Measurements from ENCODE around the gene SENP5. TPM values are rescaled to one million over a fixed set of nuclear protein-coding genes. Genes with fewer than 3 reads are reported as not detected.

The SENP5 gene
- polyA plus RNA-seq, 1 donor: 40.4 TPM

GRCh38 chr3:196875258-196875657 lies 7.5 kb downstream of the SENP5 start:
- no peak for DNase-seq

DNA sequence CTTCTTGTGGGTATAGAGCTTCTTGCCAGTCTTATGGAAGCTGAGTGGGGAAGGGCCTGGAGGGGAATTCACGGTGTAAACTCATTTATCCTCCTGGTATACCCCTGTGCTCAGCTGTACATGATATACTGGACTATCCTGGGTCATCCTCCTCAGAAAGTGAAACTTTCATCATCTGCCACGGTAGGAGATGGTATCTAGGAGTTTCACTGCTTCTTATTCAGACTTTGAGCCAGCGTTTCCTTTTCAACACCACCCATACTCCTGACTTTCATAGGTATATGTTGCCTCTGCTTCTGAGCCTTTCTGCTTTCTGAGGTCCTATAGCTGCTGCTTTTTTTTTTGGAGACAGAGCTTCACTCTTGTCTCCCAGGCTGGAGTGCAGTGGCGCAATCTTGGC lies 15.6 kb downstream of the SENP5 start:
- no peak for DNase-seq

DNA sequence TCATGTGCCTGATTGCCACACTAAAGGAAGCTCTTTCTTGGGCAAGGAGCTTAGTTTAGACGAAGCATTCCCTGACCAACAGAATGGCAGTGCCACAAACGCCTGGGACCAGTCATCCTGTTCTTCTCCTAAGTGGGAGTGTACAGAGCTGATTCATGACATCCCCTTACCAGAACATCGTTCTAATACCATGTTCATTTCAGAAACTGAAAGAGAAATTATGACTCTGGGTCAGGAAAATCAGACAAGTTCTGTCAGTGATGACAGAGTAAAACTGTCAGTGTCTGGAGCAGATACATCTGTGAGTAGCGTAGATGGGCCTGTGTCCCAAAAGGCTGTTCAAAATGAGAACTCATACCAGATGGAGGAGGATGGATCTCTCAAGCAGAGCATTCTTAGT lies 18.4 kb downstream of the SENP5 start:
- DNase-seq: no peak

- DNase-seq: no peak
Observed at GRCh38 chr3:196889844-196890708, 22.4 kb downstream of the SENP5 start.

DNA sequence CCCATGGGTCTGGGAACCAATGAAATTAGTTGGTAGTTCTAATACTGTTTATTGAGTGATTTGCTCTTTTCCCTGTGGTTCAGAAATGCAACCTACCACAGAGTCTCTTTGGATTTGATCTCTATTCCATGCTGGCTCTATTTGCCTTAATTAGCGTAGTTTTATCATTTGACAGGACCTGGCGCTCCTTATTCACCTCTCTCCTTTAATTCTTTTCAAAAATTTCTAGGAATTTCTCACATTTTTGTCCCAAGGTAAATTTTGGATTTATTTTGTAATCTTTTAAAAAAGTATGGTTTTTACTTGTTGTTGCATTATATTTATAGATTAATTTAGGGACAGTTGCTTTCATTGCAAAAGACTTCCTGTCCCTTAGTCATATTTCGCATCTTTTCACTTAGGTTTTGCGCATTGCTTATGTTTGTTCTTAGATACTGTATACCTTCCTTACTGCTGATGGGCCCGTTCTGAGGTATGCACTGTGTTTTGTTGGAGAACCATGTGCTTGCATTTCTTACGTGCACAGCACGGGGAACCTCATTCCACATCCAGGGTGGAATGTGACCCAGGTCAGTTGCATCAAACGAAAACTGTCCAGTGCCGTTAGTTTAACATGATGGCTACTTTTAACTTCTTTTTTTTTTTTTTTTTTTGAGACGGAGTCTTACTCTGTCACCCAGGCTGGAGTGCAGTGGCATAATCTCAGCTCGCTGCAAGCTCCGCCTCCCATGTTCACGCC lies 27.0 kb downstream of the SENP5 start:
- DNase-seq: no peak

- DNase-seq: no peak
Observed at GRCh38 chr3:196896229-196896628, 28.5 kb downstream of the SENP5 start.

DNA sequence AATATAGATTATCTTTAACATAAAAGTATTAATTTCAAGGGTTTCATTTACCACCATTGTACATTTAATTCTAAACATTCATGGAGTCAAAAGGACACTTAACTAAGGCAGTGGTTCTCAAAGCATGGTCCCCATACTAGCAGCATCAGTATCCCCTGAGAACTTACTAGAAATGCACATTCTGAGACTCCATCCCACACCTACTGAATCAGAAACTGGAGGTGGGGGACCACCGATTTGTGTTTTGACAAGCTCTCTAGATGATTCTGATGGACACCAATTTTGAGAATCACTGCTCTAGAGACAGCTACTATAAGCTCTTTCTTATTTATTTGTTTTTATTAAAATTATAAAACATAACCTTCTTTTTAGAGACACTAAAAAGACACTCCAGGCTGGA lies 34.0 kb downstream of the SENP5 start:
- no peak for DNase-seq

DNA sequence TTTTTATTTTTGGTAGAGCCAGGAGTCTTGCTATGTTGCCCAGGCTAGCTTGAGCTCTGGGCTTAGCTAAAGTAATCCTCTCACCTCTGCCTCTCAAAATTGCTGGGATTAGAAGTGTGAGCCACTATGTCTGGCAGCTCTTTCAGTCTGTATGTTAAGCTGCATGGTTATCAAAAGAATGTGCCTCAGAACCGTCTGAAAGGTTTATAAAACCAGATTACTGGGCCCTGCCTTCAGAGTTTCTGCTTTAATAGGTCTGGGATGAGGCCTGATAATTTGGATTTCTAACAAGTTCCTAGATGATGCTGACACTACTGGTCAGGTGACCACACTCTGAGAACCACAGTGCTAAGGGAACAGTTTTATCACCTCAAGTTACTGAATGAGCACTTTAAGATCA lies 34.6 kb downstream of the SENP5 start:
- DNase-seq: no peak

DNA sequence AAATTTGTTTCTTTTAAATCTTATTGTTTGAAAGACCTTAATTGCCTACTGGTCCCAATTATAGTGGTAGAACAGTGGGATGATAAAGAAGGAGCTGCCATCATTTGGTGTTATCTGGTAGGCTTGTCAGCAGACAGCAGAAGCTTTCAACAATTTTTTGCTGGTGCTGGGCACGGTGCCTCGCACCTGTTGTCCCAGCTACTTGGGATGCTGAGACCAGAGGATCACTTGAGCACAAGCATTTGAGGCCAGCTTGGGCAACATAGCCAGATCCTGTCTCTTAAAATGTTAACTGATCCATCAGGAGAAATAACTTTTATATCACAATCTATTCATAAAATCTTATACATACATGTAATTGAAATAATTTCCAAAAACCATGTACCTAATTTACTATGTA lies 36.0 kb downstream of the SENP5 start:
- no peak for DNase-seq

DNA sequence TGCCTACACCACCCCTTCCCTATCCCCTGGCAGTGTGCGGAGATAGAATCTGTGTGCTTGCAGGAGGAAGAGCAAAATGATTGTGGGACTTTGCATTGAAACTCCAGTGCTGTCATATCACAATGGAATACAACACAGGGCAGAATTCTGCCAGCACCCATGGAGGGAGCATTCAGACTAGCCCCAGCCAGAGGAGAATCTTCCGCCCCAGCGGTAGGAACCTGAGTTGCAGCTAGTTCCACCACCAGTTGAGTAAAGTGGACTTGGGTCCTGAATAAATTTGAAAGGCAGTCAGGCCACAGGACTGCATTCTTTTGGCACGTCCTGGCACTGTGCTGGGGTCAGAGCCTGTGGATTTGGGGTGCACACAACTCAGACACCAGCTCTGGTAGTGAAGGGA lies 47.1 kb downstream of the SENP5 start:
- DNase-seq: no peak

GRCh38 chr3:196915375-196915774 lies 47.7 kb downstream of the SENP5 start:
- DNase-seq: no peak

DNA sequence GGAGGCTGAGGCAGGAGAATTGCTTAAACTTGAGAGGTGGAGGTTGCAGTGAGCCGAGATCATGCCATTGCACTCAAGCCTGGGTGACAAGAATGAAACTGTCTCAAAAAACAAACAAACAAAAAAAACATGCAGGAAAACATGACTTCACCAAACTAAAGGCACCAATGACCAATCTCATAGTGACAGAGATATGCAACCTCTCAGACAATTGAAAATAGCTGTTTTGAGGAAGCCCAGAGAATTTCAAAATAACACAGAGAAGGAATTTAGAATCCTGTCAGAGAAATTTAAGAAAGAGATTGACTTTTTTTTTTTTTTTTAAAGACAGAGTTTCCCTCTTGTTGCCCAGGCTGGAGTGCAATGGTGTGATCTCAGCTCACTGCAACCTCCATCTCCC lies 48.5 kb downstream of the SENP5 start:
- no peak for DNase-seq

- no peak for DNase-seq
Observed at GRCh38 chr3:196916995-196917394, 49.3 kb downstream of the SENP5 start.

- no peak for DNase-seq
Observed at GRCh38 chr3:196918968-196919367, 51.2 kb downstream of the SENP5 start.

- no peak for DNase-seq
Observed at GRCh38 chr3:196920733-196921132, 53.0 kb downstream of the SENP5 start.

- no peak for DNase-seq
Observed at GRCh38 chr3:196927571-196928453, 60.1 kb downstream of the SENP5 start.

- no peak for DNase-seq
Observed at GRCh38 chr3:196931157-196931556, 63.4 kb downstream of the SENP5 start.

DNA sequence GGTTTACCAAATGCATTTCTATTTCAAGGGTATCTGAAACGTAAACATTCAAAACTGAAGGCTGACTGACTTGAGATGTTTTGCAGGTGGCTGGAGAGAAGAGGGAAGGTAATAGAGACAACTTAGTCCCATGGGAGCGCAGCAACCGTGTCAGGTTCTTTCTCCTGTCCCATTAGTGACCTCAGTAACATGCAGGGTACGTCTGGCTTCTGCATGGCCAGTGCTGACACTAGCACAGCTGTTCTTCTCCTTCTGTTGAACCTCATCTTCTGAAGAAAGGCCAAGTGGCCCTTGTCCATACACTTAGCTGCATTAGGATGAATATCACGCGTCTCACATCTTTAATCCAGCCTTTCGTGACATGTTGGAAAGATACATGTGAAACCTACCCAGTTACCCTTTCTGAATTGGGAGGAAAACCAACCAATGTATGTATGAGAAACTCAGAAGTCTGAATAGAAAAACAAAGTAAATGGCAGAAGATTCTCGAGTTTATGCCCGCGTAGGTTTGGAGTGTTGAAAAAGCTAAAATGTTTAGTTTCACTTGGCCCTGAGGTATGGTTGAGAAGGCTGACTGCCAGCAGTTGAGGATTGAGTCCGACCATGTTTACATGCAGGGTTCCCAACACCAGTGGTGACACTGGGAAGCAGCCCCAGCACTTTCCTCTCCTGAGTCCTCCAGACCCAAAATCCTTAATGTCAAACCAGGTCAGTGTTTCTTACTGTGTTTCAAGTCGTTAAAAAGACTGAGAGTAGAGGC lies 64.3 kb downstream of the SENP5 start:
- no peak for DNase-seq

DNA sequence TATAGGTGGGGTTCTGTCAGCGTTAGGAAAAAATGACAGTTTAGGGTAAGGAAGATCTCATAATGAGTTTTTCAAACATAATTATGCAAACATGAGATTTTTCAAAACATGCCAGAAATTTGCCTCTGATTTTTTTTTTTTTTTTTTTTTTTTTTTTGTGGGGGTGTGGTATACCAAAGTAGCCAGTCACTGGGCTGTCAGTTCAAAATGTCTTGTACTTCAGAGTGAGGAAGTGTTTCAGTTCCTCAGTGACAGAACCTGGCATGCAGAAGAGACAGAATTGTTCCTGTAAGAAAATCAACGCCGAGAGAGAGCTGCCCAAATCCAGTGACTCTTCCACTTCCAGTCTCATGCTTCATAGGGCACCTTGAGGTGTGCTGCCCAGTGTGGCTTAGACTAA lies 64.9 kb downstream of the SENP5 start:
- DNase-seq: no peak

GRCh38 chr3:196936288-196936687 lies 68.6 kb downstream of the SENP5 start:
- no peak for DNase-seq

DNA sequence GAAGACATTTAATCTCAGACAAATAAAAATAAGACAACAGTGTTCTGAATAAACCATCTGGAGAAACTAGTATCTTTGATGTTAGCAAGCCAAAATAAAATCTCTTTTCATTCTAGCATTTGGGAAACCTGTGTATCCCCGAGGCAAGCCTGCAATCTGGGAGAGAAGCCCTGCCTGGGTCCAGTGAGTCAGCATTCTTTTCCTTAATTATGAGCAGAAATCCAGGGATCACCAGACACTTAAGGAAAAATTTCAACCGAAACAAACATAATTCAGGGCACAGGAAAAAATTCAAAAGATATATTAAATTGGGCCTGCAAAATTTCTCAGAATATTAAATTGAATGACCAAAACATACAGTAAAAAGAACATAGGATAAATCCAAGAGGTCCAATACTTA lies 70.4 kb downstream of the SENP5 start:
- no peak for DNase-seq

DNA sequence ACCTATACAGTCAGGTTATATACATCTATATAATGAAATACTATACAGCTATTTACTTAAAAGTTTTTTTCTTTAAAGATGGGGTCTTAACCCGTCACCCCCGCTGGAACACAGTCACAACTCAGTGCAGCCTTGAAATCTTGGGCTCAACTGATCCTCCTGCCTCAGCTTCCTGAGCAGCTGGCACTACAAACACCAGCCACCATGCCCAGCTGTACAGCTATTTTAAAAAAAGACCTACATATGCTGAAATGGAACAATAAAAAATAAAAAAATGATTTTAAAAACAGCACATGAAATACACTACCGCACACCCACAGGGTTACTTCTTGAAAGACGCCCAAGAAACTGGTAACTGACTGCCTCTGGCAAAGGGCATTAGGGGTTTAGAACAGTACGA lies 70.9 kb downstream of the SENP5 start:
- DNase-seq: no peak
